Activated T-cell treated with anti-CD3 and anti-CD28 coated beads, Interleukin-2, amount 50 U/mL, for 24 hours (primary cell): ENCODE data around the gene TMEM35B.
"Not testable (repeated sequence)": the region's sequence is repeated elsewhere in the genome, so short reads cannot be mapped to it uniquely, and the experiment has no call there.

ENCODE experiments used
- DNase-seq: peaks from one replicate; pipeline ENCODE4 v3.0.0-alpha.2; 2020
- H3K27ac Mint-ChIP-seq: 2 replicates; pipeline ENCODE4 v1.8.0; 2020; ENCODE audit warnings: mild to moderate bottlenecking, mixed read lengths
- H3K27me3 Mint-ChIP-seq: 2 replicates; pipeline ENCODE4 v1.8.0; 2020; ENCODE audit warnings: mixed read lengths
- H3K36me3 Mint-ChIP-seq: 2 replicates; pipeline ENCODE4 v1.8.0; 2020; ENCODE audit warnings: low read depth, mixed read lengths
- H3K4me1 Mint-ChIP-seq: 2 replicates; pipeline ENCODE4 v1.8.0; 2020; ENCODE audit warnings: low read depth, mixed read lengths
- H3K4me3 Mint-ChIP-seq: 2 replicates; pipeline ENCODE4 v1.8.0; 2020; ENCODE audit warnings: mild to moderate bottlenecking, moderate library complexity, mixed read lengths
- H3K9me3 Mint-ChIP-seq: 2 replicates; pipeline ENCODE4 v1.8.0; 2020; ENCODE audit warnings: mixed read lengths

Gene TMEM35B

DNA sequence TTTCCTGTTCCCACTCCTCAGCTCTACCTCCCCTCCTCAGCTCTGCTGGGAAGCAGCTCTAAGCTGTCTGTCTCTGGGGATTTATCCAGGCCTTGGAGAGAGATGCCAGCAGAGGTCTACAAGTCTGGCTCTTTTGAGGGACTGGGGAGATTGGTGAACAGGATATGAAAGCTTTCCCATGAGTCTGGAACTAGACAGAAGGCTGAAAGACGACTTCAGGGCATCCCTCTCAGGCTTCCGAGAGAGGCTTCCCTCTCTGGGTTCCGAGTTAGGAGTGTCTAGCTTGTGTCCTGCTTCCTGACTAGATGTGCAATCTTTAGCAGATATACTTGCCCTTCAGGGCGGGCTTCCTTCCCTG is 733 bp downstream of the TMEM35B start:
- H3K4me1 Mint-ChIP-seq, result peaks cover 55% of the 10 kb centered on the region
- DNase-seq, result no peak
- H3K9me3 Mint-ChIP-seq, result no peaks in the 10 kb centered on the region
- peak overlapping the region; percentile 97 for H3K27ac Mint-ChIP-seq
- H3K27me3 Mint-ChIP-seq, result no peaks in the 10 kb centered on the region
- peaks cover 61% of the 10 kb centered on the region for H3K36me3 Mint-ChIP-seq
- peak overlapping the region; percentile 96 for H3K4me3 Mint-ChIP-seq

DNA sequence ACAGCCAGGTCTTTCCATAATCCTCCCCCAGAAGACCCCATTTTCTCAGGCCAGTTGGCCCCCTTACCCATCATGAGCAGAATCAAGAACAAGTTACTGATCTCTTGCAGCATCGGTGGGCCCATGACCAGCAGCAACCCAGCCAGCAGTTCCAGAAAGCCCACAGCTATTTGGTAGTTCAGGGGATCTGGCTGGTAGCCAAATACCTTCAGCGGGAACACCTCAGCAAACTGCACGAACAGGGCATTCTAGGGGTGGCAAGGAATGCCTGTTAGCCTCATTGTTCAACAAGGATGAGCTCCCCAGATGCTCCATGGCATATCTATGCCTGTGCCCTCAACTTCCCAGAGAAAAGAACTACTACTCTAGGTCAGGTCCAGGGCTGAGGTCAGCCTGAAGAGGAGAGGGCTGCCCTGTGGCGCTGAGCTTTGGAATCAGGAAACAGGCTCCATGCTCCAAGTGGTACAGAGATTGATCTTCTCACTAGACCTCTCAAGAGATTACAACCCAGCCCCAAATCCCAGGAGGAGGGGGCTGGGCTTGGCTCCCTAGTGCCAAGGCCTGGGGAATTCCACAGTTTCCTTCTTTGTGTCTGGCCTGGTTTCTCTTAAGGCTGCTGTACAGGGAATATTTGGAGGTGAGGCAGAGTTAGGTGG is 1.3 kb downstream of the TMEM35B start:
- Mint-ChIP-seq H3K4me1 (peaks cover 54% of the 10 kb centered on the region), H3K27me3 (no peaks in the 10 kb centered on the region), H3K9me3 (no peaks in the 10 kb centered on the region), H3K36me3 (peaks cover 62% of the 10 kb centered on the region), H3K27ac (peak overlapping the region; percentile 97), H3K4me3 (peak overlapping the region; percentile 96)
- DNase-seq, result no peak

DNA sequence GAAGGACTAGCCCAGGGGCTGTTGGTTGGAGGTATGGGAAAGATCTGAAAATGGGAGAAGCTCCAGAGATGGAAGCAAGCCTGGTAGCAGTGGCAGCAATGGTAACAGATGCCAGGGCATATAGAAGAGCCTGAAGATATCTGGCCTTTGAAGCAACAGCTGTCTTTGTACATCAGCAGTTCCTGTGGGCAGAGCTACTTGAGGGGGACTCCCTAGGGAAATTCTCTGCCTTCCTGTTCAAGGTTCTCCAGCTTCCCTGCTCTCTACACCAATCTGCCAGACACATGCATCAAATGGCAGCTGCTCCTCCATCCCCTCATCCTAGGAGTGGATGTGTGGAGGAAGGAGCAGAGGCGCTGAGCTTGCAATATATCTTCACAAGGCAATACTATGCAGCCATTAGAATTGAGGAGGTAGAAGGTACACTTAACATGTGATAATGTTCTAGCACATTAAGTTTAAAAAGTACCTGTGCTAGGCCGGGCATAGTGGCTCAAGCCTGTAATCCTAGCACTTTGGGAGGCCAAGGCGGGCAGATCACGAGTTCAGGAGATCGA is 2.2 kb downstream of the TMEM35B start:
- Mint-ChIP-seq H3K36me3 (peaks cover 56% of the 10 kb centered on the region), H3K9me3 (no peaks in the 10 kb centered on the region), H3K27me3 (no peaks in the 10 kb centered on the region), H3K27ac (peak overlapping the region; percentile 97), H3K4me1 (peaks cover 54% of the 10 kb centered on the region), H3K4me3 (peak overlapping the region; percentile 96)
- DNase-seq, result no peak

DNA sequence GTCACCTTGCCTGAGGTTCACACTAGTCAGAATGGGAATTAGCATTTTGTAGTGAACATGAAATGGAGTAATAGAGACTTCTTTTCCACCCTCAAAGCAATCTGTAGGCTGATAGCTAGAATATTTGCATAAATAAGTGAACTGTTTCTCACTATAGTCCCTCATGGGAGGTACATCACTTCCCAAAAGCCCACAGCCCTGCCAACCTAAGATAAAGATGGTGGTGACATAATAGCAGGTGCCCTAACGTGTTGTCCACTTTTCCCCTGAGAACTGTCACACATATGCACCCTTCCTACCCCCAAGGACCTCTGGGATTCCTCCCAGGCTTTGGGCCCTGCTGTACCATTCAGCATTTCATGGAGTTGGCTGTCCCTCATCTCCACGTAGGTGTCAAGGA is 4.4 kb downstream of the TMEM35B start:
- peaks cover 58% of the 10 kb centered on the region for H3K36me3 Mint-ChIP-seq
- H3K27me3 Mint-ChIP-seq, result no peaks in the 10 kb centered on the region
- H3K27ac Mint-ChIP-seq, result no peak overlapping the region
- no peak for DNase-seq
- peaks cover 40% of the 10 kb centered on the region for H3K4me1 Mint-ChIP-seq
- no peak overlapping the region for H3K4me3 Mint-ChIP-seq
- no peaks in the 10 kb centered on the region for H3K9me3 Mint-ChIP-seq

DNA sequence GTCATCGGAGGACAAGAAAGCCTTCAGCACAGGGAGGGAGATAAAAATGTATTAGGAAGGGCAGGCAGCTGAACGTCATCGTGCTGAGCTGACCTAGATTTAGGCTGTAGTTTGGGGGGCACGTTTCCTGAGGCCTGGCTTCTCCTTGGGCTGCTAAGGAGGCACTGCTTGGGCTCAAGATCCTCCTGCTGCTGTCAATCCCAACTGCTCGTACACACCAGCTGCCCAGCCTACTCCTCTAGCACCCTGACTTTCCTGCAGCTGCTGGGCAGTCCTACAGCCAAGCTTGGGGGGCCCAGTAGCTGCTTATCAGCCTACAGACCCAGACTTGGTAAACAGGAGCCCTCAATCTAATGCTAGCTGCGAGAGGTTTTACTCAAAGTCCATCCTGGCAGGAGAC is 6.2 kb downstream of the TMEM35B start:
- Mint-ChIP-seq H3K4me3 (no peak overlapping the region), H3K4me1 (peaks cover 33% of the 10 kb centered on the region), H3K36me3 (peaks cover 50% of the 10 kb centered on the region), H3K27me3 (no peaks in the 10 kb centered on the region), H3K27ac (no peak overlapping the region), H3K9me3 (no peaks in the 10 kb centered on the region)
- DNase-seq, result no peak

DNA sequence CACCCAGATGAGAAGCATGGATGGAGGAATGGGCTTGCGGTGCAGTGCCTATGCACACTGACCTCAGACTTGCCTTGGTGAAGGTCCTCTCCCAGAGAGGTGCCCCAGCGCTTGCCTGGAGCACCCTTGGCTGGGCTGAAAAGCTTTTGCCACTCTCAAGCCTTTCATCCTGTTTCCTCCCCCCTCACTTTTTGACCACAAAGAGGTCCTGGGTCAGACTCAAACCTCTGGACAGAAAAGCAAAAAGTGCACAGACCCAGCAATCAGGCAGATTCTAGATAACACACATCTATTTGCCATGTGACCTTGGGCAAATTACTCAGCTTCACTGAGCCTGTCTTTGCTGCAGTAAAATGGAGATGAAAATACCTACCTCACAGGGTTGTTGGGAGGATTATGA is 7.3 kb downstream of the TMEM35B start:
- peaks cover 24% of the 10 kb centered on the region for H3K4me1 Mint-ChIP-seq
- H3K27ac Mint-ChIP-seq, result peak overlapping the region; percentile 67
- no peak for DNase-seq
- peaks cover 43% of the 10 kb centered on the region for H3K36me3 Mint-ChIP-seq
- no peak overlapping the region for H3K4me3 Mint-ChIP-seq
- H3K9me3 Mint-ChIP-seq, result no peaks in the 10 kb centered on the region
- H3K27me3 Mint-ChIP-seq, result no peaks in the 10 kb centered on the region

DNA sequence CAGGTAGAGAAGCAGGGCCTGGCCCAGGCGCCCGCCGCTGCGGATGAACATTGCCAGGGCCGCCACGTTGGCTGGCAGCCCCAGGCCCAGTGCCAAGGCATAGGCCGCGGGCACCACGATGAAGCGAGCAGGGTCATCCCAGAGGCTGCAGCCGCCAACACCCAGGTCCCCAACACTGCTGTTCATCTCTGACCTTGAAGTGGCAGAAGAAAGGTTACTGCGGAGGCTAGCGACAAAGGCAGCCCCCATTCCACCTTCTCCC is 8.0 kb downstream of the TMEM35B start:
- Mint-ChIP-seq H3K9me3 (no peaks in the 10 kb centered on the region), H3K27me3 (no peaks in the 10 kb centered on the region), H3K36me3 (peaks cover 37% of the 10 kb centered on the region), H3K27ac (no peak overlapping the region), H3K4me1 (peaks cover 23% of the 10 kb centered on the region), H3K4me3 (no peak overlapping the region)
- no peak for DNase-seq

DNA sequence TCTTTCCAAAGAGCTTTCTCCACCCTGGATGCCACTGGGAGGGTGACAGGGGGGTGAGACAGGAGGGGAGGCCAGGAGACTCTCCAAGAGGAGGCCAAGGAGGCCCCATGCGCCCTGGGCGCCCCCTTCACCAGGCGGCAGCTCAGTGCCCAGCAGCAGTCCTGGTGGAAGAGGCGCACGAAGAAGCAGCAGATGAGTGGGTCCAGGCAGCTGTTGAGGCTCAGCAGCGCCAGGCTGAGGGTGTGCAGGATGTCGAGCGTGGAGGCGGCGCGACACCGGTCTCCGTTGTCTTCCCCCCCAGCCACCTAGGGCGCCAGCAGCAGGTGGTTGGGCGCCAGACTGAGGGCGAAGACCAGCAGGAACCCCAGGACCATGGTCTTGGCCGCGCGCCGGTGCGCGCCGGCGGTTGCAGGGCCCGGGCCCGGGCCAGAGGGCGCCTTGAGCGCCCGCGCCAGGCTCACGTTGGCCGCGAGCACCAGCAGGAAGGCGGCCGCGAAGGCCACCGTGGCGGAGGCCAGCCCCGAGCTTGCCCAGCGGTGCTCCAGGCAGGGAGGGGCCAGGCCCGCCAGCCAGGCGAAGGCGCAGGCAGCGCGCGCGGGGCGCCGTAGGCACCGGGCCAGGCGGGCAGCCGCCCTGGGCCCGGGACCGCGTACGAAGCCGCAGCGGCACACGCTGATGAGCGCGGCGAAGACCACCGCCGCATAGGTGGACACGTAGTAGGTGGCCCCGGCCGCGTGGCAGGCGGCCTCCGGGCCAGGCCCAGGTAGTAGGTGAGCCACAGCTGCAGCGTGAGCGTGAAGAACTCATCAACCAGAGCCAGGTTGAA is 8.6 kb downstream of the TMEM35B start:
- no peaks in the 10 kb centered on the region for H3K27me3 Mint-ChIP-seq
- H3K4me3 Mint-ChIP-seq, result no peak overlapping the region
- no peak for DNase-seq
- peaks cover 32% of the 10 kb centered on the region for H3K36me3 Mint-ChIP-seq
- H3K9me3 Mint-ChIP-seq, result no peaks in the 10 kb centered on the region
- peaks cover 23% of the 10 kb centered on the region for H3K4me1 Mint-ChIP-seq
- H3K27ac Mint-ChIP-seq, result no peak overlapping the region

DNA sequence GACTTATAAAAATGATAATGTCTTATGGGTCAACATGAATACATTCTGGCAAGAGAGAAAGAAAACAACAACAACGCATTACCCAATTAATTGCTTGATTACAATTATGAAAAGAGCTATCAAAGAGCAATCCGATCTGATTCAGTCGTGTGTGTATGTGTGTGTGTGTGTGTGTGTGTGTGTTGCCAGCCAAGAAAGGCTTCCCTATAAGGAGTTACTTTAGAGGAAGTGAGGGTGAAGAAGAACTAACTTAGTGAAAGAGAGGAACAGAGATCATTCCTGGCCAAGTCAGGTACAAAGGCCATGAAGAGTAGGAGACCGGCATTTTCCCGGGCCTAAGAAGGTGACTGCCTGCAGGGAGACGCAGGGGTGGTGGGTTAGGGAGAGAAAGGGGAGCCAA is 9.4 kb downstream of the TMEM35B start:
- Mint-ChIP-seq H3K4me1 (peaks cover 18% of the 10 kb centered on the region), H3K36me3 (peaks cover 25% of the 10 kb centered on the region), H3K27me3 (no peaks in the 10 kb centered on the region), H3K4me3 (no peak overlapping the region), H3K9me3 (no peaks in the 10 kb centered on the region), H3K27ac (no peak overlapping the region)
- no peak for DNase-seq

DNA sequence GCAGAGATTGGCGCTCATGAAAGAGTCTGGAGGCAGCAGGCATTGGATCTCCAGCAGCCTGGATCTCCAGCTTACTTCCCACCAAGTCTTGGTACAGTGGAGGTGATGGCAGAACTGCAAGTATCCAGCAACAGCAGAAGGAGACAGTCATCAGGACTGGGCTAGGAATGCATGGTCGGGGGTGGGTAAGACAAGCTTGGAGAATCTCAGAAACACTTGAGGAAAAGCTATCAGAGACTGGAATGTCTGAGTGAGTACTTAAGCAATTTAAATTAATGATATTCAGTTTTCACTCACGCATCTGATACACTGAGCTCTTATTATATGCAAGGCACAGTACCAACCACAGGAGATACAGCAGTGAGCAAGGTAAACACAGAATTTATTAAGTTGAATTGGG is 9.8 kb downstream of the TMEM35B start:
- Mint-ChIP-seq H3K27me3 (no peaks in the 10 kb centered on the region), H3K27ac (no peak overlapping the region), H3K36me3 (peaks cover 22% of the 10 kb centered on the region), H3K9me3 (no peaks in the 10 kb centered on the region), H3K4me1 (peaks cover 13% of the 10 kb centered on the region), H3K4me3 (no peak overlapping the region)
- no peak for DNase-seq

DNA sequence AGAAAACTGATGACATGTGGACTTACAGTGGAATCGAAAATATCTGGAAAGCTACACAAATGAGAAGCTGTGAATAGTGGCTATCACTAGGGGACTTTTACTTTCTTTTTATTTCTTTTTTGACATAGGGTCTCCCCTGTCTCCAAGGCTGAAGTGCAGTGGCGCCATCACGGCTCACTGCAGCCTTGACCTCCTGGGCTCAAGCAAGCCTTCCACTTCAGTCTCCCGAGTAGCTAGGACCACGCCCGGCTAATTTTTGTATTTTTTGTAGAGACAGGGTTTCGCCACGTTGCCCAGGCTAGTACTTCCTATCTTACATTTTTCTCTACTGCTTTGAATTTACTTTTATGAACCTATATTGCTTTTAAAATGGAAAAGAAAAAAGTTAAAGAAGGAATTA is 10.5 kb downstream of the TMEM35B start:
- Mint-ChIP-seq H3K36me3 (peaks cover 18% of the 10 kb centered on the region), H3K27ac (no peak overlapping the region), H3K4me1 (peaks cover 12% of the 10 kb centered on the region), H3K27me3 (no peaks in the 10 kb centered on the region), H3K4me3 (no peak overlapping the region), H3K9me3 (no peaks in the 10 kb centered on the region)
- DNase-seq, result no peak

DNA sequence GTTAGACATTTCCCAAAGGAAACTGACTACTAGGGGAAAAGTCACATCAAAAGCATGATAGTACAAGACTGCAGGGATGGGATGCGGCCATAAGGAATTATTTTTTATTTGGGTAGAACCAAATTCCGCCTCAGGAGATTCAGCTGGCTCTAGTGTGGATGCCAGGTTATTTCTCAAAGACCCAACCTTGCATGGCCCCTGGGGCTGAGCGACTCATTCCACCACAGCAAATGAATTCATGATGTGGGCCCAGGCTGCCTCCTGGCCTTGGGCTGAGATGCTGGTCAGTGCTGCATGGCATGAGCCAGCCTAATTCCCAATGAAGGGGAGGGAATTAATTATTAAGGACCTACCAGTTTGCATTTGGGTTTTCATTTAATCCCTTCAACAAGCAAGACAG is 11.8 kb downstream of the TMEM35B start:
- peaks cover 16% of the 10 kb centered on the region for H3K36me3 Mint-ChIP-seq
- peaks cover 11% of the 10 kb centered on the region for H3K4me1 Mint-ChIP-seq
- no peaks in the 10 kb centered on the region for H3K9me3 Mint-ChIP-seq
- no peak for DNase-seq
- H3K27ac Mint-ChIP-seq, result no peak overlapping the region
- H3K27me3 Mint-ChIP-seq, result no peaks in the 10 kb centered on the region
- H3K4me3 Mint-ChIP-seq, result no peak overlapping the region

DNA sequence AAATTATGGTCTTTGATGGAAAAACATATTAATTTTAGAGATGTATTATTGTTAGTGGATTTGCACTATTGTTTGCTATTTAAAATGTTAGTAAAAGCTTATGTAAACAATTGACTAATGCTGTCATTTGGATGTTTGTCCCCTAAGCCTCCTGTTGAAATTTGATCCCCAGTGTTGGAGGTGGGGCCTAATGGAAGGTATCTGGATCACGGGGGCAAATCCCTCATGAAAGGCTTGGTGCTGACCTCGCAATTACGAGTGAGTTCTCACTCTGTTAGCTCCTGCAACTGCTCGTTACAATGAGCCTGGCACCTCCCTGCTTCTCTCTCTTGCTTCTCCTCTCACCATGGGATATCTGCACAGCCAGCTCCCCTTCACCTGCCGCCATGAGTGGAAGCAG is 14.3 kb downstream of the TMEM35B start:
- Mint-ChIP-seq H3K27ac (no peak overlapping the region), H3K4me3 (no peak overlapping the region), H3K27me3 (no peaks in the 10 kb centered on the region), H3K9me3 (no peaks in the 10 kb centered on the region), H3K4me1 (peaks cover 7% of the 10 kb centered on the region), H3K36me3 (peaks cover 4% of the 10 kb centered on the region)
- no peak for DNase-seq

DNA sequence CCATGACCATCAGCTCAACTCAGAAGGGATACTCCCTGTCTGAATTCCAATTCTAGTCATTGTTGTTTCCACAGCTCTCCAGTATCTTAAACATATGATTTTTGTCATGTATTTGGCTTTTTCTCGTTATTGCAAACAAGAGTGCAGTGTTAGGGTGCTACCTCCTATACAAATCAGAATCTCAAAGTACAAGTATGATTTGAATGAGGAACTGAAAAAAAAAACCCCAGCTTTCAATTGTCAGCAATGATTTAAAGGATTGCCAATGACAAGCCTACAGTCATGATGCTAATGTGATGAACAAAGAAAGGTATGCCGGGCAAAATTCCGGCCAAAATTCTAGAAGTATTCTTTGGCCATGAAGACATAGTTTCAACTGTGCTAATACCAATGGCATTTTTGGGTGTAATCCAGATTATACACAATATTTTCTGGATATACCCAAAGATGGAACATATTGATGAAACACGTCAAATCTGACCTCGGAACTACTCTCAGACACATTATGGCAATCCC is 14.9 kb downstream of the TMEM35B start:
- H3K27ac Mint-ChIP-seq, result no peak overlapping the region
- H3K4me1 Mint-ChIP-seq, result peaks cover 7% of the 10 kb centered on the region
- no peak overlapping the region for H3K4me3 Mint-ChIP-seq
- H3K9me3 Mint-ChIP-seq, result no peaks in the 10 kb centered on the region
- DNase-seq, result no peak
- H3K27me3 Mint-ChIP-seq, result no peaks in the 10 kb centered on the region
- H3K36me3 Mint-ChIP-seq, result no peaks in the 10 kb centered on the region

DNA sequence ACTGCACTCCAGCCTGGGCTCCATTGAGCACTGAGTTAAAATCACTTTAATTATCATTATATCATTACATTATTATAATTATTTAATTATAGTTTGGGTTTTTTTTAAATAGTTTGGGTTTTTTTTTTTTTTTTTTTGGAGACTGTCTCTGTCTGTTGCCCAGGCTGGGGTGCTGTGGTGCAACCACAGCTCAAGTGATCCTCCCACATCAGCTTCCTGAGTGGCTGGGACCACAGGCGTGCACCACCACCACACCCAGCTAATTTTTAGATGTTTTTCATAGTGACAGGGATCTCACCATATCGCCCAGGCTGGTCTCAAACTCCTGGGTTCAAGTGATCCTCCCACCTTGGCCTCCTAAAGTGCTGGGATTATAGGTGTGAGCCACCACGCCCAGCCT is 16.9 kb downstream of the TMEM35B start:
- not testable (repeated sequence) for DNase-seq, H3K9me3 Mint-ChIP-seq, H3K27me3 Mint-ChIP-seq, H3K36me3 Mint-ChIP-seq, H3K4me1 Mint-ChIP-seq, H3K27ac Mint-ChIP-seq, H3K4me3 Mint-ChIP-seq
